ENCODE measurements around the gene PRKRIP1.
A peak's percentile ranks its signal among the peaks of the same experiment; 100 is the strongest.

Gene PRKRIP1

DNA sequence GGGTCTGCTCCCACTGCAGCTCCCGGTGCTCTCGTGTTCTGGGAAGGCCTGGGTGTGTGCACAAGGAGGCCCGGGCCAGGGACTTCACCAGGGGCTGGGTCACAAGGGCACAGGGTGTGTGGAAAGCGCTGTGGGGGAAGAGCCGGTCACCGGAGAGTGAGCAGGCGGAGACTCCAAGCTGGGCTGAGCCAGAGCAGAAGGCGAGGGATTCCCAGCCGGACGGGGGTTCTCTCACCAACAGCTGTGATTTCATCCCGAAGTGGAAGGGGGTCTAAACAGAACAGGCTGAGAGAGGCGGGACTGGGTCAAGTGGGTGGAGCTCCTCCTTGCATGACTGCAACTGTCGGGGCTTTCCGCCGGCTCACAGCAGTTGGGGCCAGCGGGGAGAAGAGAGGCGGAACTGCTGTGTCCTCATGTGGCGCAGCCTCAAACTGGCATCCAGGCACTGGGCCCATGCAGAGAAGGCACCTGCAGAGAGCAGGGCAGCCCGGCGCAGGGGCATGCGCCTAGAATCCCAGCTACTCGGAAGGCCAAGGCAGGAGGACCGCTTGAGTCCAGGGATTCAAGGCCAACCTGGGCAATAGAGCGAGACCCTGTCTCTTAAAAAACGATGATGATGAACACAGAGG is 29.6 kb downstream of the PRKRIP1 start:
- peak overlapping the region; percentile 71 for H3K4me3 ChIP-seq (ENCODE audit: low read length)
- H3K36me3 ChIP-seq (replicated peaks; ENCODE audit: low read depth, low read length): peaks cover 10% of the 10 kb centered on the region
- peak overlapping the region; percentile 99 for H3K27ac ChIP-seq (ENCODE audit: low read length)
- H3K27me3 ChIP-seq (ENCODE audit: low read depth, low read length): no peaks in the 10 kb centered on the region
- TF ChIP-seq, protein P1, sequence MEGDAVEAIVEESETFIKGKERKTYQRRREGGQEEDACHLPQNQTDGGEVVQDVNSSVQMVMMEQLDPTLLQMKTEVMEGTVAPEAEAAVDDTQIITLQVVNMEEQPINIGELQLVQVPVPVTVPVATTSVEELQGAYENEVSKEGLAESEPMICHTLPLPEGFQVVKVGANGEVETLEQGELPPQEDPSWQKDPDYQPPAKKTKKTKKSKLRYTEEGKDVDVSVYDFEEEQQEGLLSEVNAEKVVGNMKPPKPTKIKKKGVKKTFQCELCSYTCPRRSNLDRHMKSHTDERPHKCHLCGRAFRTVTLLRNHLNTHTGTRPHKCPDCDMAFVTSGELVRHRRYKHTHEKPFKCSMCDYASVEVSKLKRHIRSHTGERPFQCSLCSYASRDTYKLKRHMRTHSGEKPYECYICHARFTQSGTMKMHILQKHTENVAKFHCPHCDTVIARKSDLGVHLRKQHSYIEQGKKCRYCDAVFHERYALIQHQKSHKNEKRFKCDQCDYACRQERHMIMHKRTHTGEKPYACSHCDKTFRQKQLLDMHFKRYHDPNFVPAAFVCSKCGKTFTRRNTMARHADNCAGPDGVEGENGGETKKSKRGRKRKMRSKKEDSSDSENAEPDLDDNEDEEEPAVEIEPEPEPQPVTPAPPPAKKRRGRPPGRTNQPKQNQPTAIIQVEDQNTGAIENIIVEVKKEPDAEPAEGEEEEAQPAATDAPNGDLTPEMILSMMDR (IDR thresholded peaks at IDR 0.05; ENCODE audit: low read depth, low read length): no peak
- no peak for TF ChIP-seq EZH2phosphoT487 (IDR thresholded peaks at IDR 0.05; ENCODE audit: low read depth)
- peak overlapping the region; percentile 96 for H3K9ac ChIP-seq (ENCODE audit: low read length)
- H3K4me2 ChIP-seq (ENCODE audit: low read length): peak overlapping the region; percentile 96
- no peak overlapping the region for H2AFZ ChIP-seq (ENCODE audit: low read depth, low read length)
- no peaks in the 10 kb centered on the region for H3K79me2 ChIP-seq (ENCODE audit: low read length)
- H3K4me1 ChIP-seq (ENCODE audit: low read length): peaks cover 74% of the 10 kb centered on the region
- peaks cover 4% of the 10 kb centered on the region; the same call in 1 of the 2 replicates for H3K9me3 ChIP-seq (ENCODE audit: insufficient read depth, low read length)
- H4K20me1 ChIP-seq (ENCODE audit: insufficient read depth, low read length): no peaks in the 10 kb centered on the region

DNA sequence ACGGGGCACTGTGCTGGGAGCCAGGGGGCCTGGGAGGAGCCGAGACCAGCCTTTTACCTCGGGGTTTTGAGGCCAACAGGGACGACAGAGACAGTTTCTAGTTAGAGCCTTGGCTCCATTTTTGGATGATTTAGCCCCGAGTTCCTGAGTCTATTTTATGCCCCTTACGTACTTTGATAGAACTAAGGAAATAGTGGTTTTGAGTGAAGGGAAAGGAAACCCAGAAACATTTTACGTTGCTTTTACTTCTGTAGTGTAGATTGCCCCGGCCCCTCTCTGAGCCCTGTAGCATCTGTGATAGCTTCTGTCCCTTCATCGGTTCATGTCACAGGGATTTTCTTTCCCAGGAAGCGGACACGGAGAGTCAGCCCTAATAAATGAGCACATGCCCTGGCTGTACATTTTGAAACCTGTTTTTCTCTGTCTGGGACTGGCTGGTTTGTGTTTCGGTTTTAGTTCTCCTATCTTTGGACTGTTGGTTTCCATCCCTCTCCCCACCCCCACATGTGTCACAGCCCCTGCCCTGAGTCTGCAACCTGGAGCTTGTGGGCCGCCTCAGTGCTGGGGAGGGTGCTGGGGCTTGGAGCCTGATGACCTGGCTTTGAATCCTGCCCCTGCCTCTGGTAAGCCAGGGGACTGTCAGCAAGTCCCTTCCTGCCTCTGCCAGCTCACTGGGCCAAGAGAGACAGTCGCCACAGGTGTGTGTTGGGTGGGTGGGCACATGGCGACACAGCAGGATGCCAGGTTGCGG is 30.3 kb downstream of the PRKRIP1 start:
- H3K4me1 ChIP-seq (ENCODE audit: low read length): peaks cover 74% of the 10 kb centered on the region
- peak overlapping the region; percentile 96 for H3K9ac ChIP-seq (ENCODE audit: low read length)
- H3K4me3 ChIP-seq (ENCODE audit: low read length): peak overlapping the region; percentile 62
- H3K4me2 ChIP-seq (ENCODE audit: low read length): peak overlapping the region; percentile 96
- H3K79me2 ChIP-seq (ENCODE audit: low read length): no peaks in the 10 kb centered on the region
- peak overlapping the region; percentile 99 for H3K27ac ChIP-seq (ENCODE audit: low read length)
- H2AFZ ChIP-seq (ENCODE audit: low read depth, low read length): no peak overlapping the region
- H4K20me1 ChIP-seq (ENCODE audit: insufficient read depth, low read length): no peaks in the 10 kb centered on the region
- TF ChIP-seq, protein P1 (IDR thresholded peaks at IDR 0.05; ENCODE audit: low read depth, low read length): no peak
- TF ChIP-seq EZH2phosphoT487 (IDR thresholded peaks at IDR 0.05; ENCODE audit: low read depth): no peak
- peaks cover 10% of the 10 kb centered on the region for H3K36me3 ChIP-seq (replicated peaks; ENCODE audit: low read depth, low read length)
- peaks cover 4% of the 10 kb centered on the region; the same call in 1 of the 2 replicates for H3K9me3 ChIP-seq (ENCODE audit: insufficient read depth, low read length)
- H3K27me3 ChIP-seq (ENCODE audit: low read depth, low read length): no peaks in the 10 kb centered on the region

DNA sequence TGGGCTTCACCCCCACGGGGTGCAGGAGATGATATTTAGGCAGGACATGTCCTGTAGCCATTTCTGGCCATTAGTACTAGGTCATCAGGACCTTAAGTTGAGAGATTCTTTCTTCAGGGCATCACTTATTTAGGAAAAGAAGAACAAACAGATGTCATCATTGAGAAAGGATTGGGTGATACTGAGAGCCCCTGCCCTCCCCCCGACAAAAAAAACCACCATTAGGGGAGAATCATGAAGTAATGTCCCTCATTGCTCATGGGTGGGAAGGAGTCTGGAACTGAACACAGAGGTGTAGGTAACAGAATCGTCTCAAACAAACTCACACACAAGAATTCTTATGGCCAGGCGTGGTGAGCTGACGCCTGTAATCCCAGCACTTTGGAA is 30.8 kb downstream of the PRKRIP1 start:
- H3K27ac ChIP-seq (ENCODE audit: low read length): peak overlapping the region; percentile 99
- H3K4me1 ChIP-seq (ENCODE audit: low read length): peaks cover 76% of the 10 kb centered on the region
- H3K36me3 ChIP-seq (replicated peaks; ENCODE audit: low read depth, low read length): peaks cover 10% of the 10 kb centered on the region
- no peak overlapping the region for H2AFZ ChIP-seq (ENCODE audit: low read depth, low read length)
- H3K9ac ChIP-seq (ENCODE audit: low read length): peak overlapping the region; percentile 96
- H3K4me2 ChIP-seq (ENCODE audit: low read length): peak overlapping the region; percentile 96
- H3K27me3 ChIP-seq (ENCODE audit: low read depth, low read length): no peaks in the 10 kb centered on the region
- H4K20me1 ChIP-seq (ENCODE audit: insufficient read depth, low read length): no peaks in the 10 kb centered on the region
- H3K4me3 ChIP-seq (ENCODE audit: low read length): peak overlapping the region; percentile 60
- no peaks in the 10 kb centered on the region for H3K79me2 ChIP-seq (ENCODE audit: low read length)
- peaks cover 4% of the 10 kb centered on the region; the same call in 1 of the 2 replicates for H3K9me3 ChIP-seq (ENCODE audit: insufficient read depth, low read length)
- TF ChIP-seq, protein P1 (IDR thresholded peaks at IDR 0.05; ENCODE audit: low read depth, low read length): no peak
- TF ChIP-seq EZH2phosphoT487 (IDR thresholded peaks at IDR 0.05; ENCODE audit: low read depth): no peak

DNA sequence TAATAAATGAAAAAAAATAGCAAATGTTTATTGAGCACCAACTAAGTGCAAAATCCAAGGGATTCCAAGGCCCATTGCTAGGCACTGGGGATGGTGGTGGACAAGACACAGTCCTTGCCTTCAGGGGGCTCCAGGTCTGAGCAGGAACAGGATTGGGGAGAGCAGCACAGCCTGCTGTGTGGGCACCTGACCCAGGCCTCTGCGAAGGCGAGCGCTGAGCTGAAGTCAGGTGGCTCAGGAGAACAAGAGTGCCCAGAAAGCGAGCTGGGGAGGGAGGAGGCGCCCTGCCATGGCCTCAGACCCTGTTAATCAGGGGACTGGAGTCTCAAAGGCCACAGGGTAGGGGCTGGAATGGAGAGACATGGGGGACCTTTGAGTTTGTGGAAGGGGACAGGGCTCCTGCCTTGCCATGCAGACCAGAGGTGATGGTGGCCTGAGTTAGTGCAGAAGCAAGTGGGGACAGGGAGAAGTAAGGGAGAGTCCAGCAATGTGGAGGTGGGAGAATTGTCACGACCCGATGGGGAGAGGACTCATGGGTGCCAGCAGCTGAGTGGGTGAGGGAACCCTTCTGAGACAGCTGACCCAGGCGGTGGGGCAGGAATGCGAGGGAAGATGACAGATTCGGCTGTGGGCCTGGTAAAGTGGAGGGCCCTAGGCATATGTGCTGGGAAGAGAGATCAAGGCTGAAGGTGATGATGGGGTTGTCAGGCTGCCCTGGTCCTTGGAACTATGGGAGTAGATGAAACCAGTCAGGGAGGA is 33.2 kb downstream of the PRKRIP1 start:
- Histone ChIP-seq H4K20me1 (ENCODE audit: insufficient read depth, low read length) (no peaks in the 10 kb centered on the region), H2AFZ (ENCODE audit: low read depth, low read length) (no peak overlapping the region), H3K9ac (ENCODE audit: low read length) (no peak overlapping the region), H3K4me3 (ENCODE audit: low read length) (no peak overlapping the region), H3K4me1 (ENCODE audit: low read length) (peaks cover 74% of the 10 kb centered on the region), H3K27me3 (ENCODE audit: low read depth, low read length) (no peaks in the 10 kb centered on the region), H3K4me2 (ENCODE audit: low read length) (no peak overlapping the region), H3K27ac (ENCODE audit: low read length) (no peak overlapping the region), H3K79me2 (ENCODE audit: low read length) (peaks cover 9% of the 10 kb centered on the region), H3K36me3 (replicated peaks; ENCODE audit: low read depth, low read length) (peaks cover 10% of the 10 kb centered on the region), H3K9me3 (ENCODE audit: insufficient read depth, low read length) (peaks cover 4% of the 10 kb centered on the region; the same call in 1 of the 2 replicates)
- TF ChIP-seq, protein P1 (IDR thresholded peaks at IDR 0.05; ENCODE audit: low read depth, low read length): no peak
- TF ChIP-seq EZH2phosphoT487 (IDR thresholded peaks at IDR 0.05; ENCODE audit: low read depth): no peak
